ENCODE results near the gene INKA1. TPM values are rescaled to one million over a fixed set of nuclear protein-coding genes. Genes with fewer than 3 reads are reported as not detected.
A peak's percentile ranks its signal among the peaks of the same experiment; 100 is the strongest.
"Not testable (repeated sequence)": the region's sequence is repeated elsewhere in the genome, so short reads cannot be mapped to it uniquely, and the experiment has no call there.

The INKA1 gene
- total RNA-seq, 1 donor from 2014 or later: 21.6 TPM

DNA sequence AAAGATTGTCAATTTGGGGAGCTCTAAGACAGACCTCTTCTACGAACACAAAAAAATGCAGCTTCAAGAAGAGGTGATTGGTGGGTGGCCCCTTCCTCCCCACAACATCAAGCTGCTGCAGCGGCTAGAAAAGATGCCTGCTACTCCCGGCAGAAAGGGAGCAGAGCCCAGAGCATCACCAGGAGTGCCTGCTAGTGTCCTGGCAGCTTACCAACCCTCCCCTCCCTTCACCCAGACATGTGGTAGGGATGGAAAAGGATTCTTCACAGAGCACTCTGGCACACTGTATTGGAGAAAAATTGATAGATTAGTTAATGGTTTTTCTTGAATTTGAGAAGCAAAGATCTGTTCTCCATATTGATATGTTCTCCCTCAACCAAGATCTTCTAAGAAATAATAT, 27.5 kb upstream of the INKA1 start:
- no peaks in the 10 kb centered on the region for H3K36me3 ChIP-seq (ENCODE audit: control insufficient read depth, insufficient read depth, low read length)
- no peaks in the 10 kb centered on the region for H3K27me3 ChIP-seq (ENCODE audit: control insufficient read depth, insufficient read depth, low read length)
- DNase-seq (ENCODE audit: low read depth) (no peak), FAIRE-seq (no peak)
- TF ChIP-seq, protein P1, sequence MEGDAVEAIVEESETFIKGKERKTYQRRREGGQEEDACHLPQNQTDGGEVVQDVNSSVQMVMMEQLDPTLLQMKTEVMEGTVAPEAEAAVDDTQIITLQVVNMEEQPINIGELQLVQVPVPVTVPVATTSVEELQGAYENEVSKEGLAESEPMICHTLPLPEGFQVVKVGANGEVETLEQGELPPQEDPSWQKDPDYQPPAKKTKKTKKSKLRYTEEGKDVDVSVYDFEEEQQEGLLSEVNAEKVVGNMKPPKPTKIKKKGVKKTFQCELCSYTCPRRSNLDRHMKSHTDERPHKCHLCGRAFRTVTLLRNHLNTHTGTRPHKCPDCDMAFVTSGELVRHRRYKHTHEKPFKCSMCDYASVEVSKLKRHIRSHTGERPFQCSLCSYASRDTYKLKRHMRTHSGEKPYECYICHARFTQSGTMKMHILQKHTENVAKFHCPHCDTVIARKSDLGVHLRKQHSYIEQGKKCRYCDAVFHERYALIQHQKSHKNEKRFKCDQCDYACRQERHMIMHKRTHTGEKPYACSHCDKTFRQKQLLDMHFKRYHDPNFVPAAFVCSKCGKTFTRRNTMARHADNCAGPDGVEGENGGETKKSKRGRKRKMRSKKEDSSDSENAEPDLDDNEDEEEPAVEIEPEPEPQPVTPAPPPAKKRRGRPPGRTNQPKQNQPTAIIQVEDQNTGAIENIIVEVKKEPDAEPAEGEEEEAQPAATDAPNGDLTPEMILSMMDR (IDR thresholded peaks at IDR 0.05; ENCODE audit: insufficient read depth, low read length, severe bottlenecking): no peak
- H3K4me3 ChIP-seq (ENCODE audit: low read depth, low read length): no peak overlapping the region

- DNase-seq (ENCODE audit: low read depth); H3K27me3 ChIP-seq (ENCODE audit: control insufficient read depth, insufficient read depth, low read length); H3K4me3 ChIP-seq (ENCODE audit: low read depth, low read length); FAIRE-seq; H3K36me3 ChIP-seq (ENCODE audit: control insufficient read depth, insufficient read depth, low read length): not testable (repeated sequence)
Observed at GRCh38 chr3:49776101-49776500, 27.0 kb upstream of the INKA1 start.

DNA sequence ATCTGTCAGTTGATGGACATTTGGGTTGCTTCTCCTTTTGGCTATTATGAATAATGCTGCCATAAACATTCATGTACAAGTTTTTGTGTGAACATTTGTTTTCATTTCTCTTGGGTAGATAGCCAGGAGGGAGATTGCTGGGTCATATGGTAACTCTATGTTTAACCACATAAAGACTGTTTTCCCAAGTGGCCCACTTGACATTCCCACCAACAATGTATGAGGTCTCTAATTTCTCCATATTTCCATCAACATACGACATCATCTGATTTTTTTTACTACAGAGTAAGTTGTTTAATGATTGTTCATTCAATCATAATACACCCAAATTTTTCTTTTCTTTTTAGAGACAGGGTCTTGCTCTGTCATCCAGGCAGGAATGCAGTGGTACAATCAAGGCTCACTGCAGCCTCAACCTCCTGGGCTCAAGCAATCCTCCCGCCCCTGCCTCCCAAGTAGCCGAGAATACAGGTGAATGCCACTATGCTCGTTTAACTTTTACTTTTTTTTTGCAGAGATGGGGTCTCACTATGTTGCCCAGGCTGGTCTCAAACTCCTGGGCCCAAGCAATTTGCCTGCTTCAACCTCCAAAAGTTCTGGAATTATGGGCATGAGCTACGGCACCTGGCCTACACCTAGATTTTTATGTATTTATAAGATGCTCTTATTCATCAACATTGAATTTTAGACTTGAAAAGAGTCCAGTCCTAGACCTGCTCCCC, 23.5 kb upstream of the INKA1 start:
- H3K36me3 ChIP-seq (ENCODE audit: control insufficient read depth, insufficient read depth, low read length): peaks cover 2% of the 10 kb centered on the region
- H3K4me3 ChIP-seq (ENCODE audit: low read depth, low read length): no peak overlapping the region
- no peaks in the 10 kb centered on the region for H3K27me3 ChIP-seq (ENCODE audit: control insufficient read depth, insufficient read depth, low read length)
- TF ChIP-seq, protein P1 (IDR thresholded peaks at IDR 0.05; ENCODE audit: insufficient read depth, low read length, severe bottlenecking): no peak
- FAIRE-seq: peak; percentile 40
- no peak for DNase-seq (ENCODE audit: low read depth)

DNA sequence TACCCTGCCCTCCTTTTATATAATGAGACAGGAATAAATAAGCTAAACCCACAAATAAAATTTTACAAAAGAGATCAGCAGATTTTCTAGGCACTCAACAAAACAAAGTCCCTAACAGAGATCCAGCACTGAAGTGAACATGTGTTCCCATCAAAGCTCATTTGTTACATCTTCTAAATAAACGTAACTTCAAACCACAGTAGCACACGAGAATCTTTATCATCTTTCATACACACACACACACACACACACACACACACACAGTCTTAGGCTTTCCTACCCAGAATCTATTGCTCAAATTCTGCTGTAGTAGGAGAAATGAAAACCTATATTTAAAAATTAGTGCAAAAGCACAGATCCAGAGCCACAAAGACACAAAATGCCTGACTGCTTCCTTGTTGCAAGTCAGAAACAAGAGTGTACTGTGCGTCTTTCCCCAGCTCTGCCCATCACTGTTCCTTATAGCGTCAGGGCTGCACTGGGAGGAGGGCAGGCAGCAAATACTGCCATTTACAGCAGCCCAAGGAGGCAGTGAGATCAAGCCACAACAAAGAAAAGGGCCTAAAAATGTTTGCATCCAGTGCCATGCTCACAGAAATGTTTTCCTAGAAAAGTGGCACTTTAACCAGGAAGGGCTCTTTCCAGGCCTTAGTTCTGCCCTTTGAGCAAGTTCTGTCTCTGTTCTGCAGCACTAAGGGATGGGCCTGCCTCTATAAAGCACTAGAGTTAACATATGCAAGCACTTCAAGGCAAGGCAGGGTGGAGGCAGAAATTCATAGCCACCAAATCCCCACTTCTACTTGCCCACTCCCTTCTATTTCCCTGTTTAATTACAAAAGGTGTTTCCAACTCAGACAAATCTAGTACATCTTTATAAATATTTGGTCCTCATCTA, 22.7 kb upstream of the INKA1 start:
- Histone ChIP-seq H3K36me3 (ENCODE audit: control insufficient read depth, insufficient read depth, low read length) (peaks cover 2% of the 10 kb centered on the region), H3K4me3 (ENCODE audit: low read depth, low read length) (no peak overlapping the region), H3K27me3 (ENCODE audit: control insufficient read depth, insufficient read depth, low read length) (no peaks in the 10 kb centered on the region)
- DNase-seq (ENCODE audit: low read depth) (no peak), FAIRE-seq (no peak)
- TF ChIP-seq, protein P1 (IDR thresholded peaks at IDR 0.05; ENCODE audit: insufficient read depth, low read length, severe bottlenecking): no peak

GRCh38 chr3:49780975-49781365, 22.1 kb upstream of the INKA1 start:
- H3K27me3 ChIP-seq (ENCODE audit: control insufficient read depth, insufficient read depth, low read length); DNase-seq (ENCODE audit: low read depth); H3K36me3 ChIP-seq (ENCODE audit: control insufficient read depth, insufficient read depth, low read length); H3K4me3 ChIP-seq (ENCODE audit: low read depth, low read length); FAIRE-seq: not testable (repeated sequence)

- no peaks in the 10 kb centered on the region for H3K27me3 ChIP-seq (ENCODE audit: control insufficient read depth, insufficient read depth, low read length)
- FAIRE-seq (no peak), DNase-seq (ENCODE audit: low read depth) (no peak)
- H3K36me3 ChIP-seq (ENCODE audit: control insufficient read depth, insufficient read depth, low read length): peaks cover 2% of the 10 kb centered on the region
- no peak overlapping the region for H3K4me3 ChIP-seq (ENCODE audit: low read depth, low read length)
- TF ChIP-seq, protein P1 (IDR thresholded peaks at IDR 0.05; ENCODE audit: insufficient read depth, low read length, severe bottlenecking): no peak
Observed at GRCh38 chr3:49781415-49782199, 21.5 kb upstream of the INKA1 start.

GRCh38 chr3:49782277-49782676, 20.8 kb upstream of the INKA1 start:
- not testable (repeated sequence) for FAIRE-seq; H3K4me3 ChIP-seq (ENCODE audit: low read depth, low read length); H3K36me3 ChIP-seq (ENCODE audit: control insufficient read depth, insufficient read depth, low read length); H3K27me3 ChIP-seq (ENCODE audit: control insufficient read depth, insufficient read depth, low read length); DNase-seq (ENCODE audit: low read depth)

Data from bronchial epithelial cell (primary cell).